ENCODE measurements around the gene CBFA2T3.
A peak's percentile ranks its signal among the peaks of the same experiment; 100 is the strongest.

Gene CBFA2T3

GRCh38 chr16:89001117-89002027 is 24.4 kb upstream of the CBFA2T3 start:
- no peaks in the 10 kb centered on the region for H3K36me3 ChIP-seq (ENCODE audit: control insufficient read depth in 2 of 2, insufficient read depth in 1 of 2, low read length in 2 of 2)
- H3K4me1 ChIP-seq (ENCODE audit: control insufficient read depth, insufficient read depth, low read length) = no peaks in the 10 kb centered on the region
- ChIA-PET POLR2A (interaction anchor here (0.6 kb wide), 1 partner anchor 917 kb away, joined by 3 read pairs; no protein-coding TSS in a partner anchor), CTCF (interaction anchor here (0.7 kb wide), 1 partner anchor 261 kb away, joined by 3 read pairs; no protein-coding TSS in a partner anchor)
- no peak overlapping the region for H3K27ac ChIP-seq (ENCODE audit: extremely low read depth, low read depth, low read length)
- H3K4me3 ChIP-seq (ENCODE audit: low read depth, low read length) = no peak overlapping the region
- no peaks in the 10 kb centered on the region for H3K9me3 ChIP-seq (ENCODE audit: control insufficient read depth, insufficient read depth, low read depth, low read length)
- TF ChIP-seq ZNF791 (tag by site-specific recombination; IDR thresholded peaks at IDR 0.05) (no peak), ZBTB20 (tag by site-specific recombination; IDR thresholded peaks at IDR 0.05) (0 out of 2 replicates have a peak, but pooled peaks have one; percentile 27)

GRCh38 chr16:89000207-89000959 is 23.4 kb upstream of the CBFA2T3 start:
- TF ChIP-seq GFI1B (tag by site-specific recombination; IDR thresholded peaks at IDR 0.05) (no peak), ZNF544 (tag by site-specific recombination; IDR thresholded peaks at IDR 0.05) (no peak), ZNF639 (tag by site-specific recombination; IDR thresholded peaks at IDR 0.05) (no peak), ZNF600 (tag by site-specific recombination; IDR thresholded peaks at IDR 0.05) (no peak), SCRT1 (tag by site-specific recombination; IDR thresholded peaks at IDR 0.05; ENCODE audit: borderline replicate concordance) (no peak), SCRT2 (tag by site-specific recombination; IDR thresholded peaks at IDR 0.05) (no peak), ZBTB20 (tag by site-specific recombination; IDR thresholded peaks at IDR 0.05) (no peak), ZNF140 (tag by site-specific recombination; IDR thresholded peaks at IDR 0.05) (no peak), KLF9 (tag by site-specific recombination; IDR thresholded peaks at IDR 0.05; ENCODE audit: low read depth) (no peak), MYNN (tag by site-specific recombination; IDR thresholded peaks at IDR 0.05; ENCODE audit: borderline replicate concordance) (no peak), ZNF514 (tag by site-specific recombination; IDR thresholded peaks at IDR 0.05) (no peak), PRDM1 (tag by site-specific recombination; IDR thresholded peaks at IDR 0.05) (no peak)
- ChIA-PET CTCF (no interaction called here), POLR2A (no interaction called here)
- Histone ChIP-seq H3K4me3 (ENCODE audit: low read depth, low read length) (no peak overlapping the region), H3K9me3 (ENCODE audit: control insufficient read depth, insufficient read depth, low read depth, low read length) (no peaks in the 10 kb centered on the region), H3K27ac (ENCODE audit: extremely low read depth, low read depth, low read length) (no peak overlapping the region), H3K36me3 (ENCODE audit: control insufficient read depth in 2 of 2, insufficient read depth in 1 of 2, low read length in 2 of 2) (no peaks in the 10 kb centered on the region), H3K4me1 (ENCODE audit: control insufficient read depth, insufficient read depth, low read length) (no peaks in the 10 kb centered on the region)

GRCh38 chr16:88999457-89000206 is 22.6 kb upstream of the CBFA2T3 start:
- ChIA-PET CTCF (no interaction called here), POLR2A (no interaction called here)
- Histone ChIP-seq H3K9me3 (ENCODE audit: control insufficient read depth, insufficient read depth, low read depth, low read length) (no peaks in the 10 kb centered on the region), H3K4me1 (ENCODE audit: control insufficient read depth, insufficient read depth, low read length) (no peaks in the 10 kb centered on the region), H3K4me3 (ENCODE audit: low read depth, low read length) (no peak overlapping the region), H3K36me3 (ENCODE audit: control insufficient read depth in 2 of 2, insufficient read depth in 1 of 2, low read length in 2 of 2) (no peaks in the 10 kb centered on the region), H3K27ac (ENCODE audit: extremely low read depth, low read depth, low read length) (no peak overlapping the region)
- no peak for TF ChIP-seq BCL6B (tag by site-specific recombination; IDR thresholded peaks at IDR 0.05)
- TF ChIP-seq ZNF561 (tag by site-specific recombination; IDR thresholded peaks at IDR 0.05; ENCODE audit: borderline replicate concordance) = no peak

All from HEK293 (cell line).